GM10266 (cell line): Measurements from ENCODE around the gene SLC38A10.

ENCODE experiments used
- DNase-seq: peaks from one replicate; pipeline ENCODE4 v3.0.0; 2012; ENCODE audit errors: extremely low spot score
- CTCF ChIP-seq: IDR thresholded peaks from 2 replicates; pipeline ENCODE4 v1.5.1; 2012; ENCODE audit warnings: mild to moderate bottlenecking, low read depth; ENCODE audit not compliant: control insufficient read depth, insufficient read depth; ENCODE audit errors: missing control alignments

The SLC38A10 gene

GRCh38 chr17:81338274-81339190 lies 43.4 kb upstream of the SLC38A10 start:
- no peak for DNase-seq

GRCh38 chr17:81337476-81337879 lies 42.4 kb upstream of the SLC38A10 start:
- DNase-seq = no peak
- TF ChIP-seq CTCF = no peak

More at GRCh38 chr17:81338274-81339190, 43.4 kb upstream of the SLC38A10 start:
- TF ChIP-seq CTCF = no peak

GRCh38 chr17:81336930-81337325 lies 41.8 kb upstream of the SLC38A10 start:
- no peak for DNase-seq
- TF ChIP-seq CTCF = no peak

- no peak for TF ChIP-seq CTCF
- DNase-seq = no peak
Measured at GRCh38 chr17:81336296-81336929, 41.3 kb upstream of the SLC38A10 start.

- TF ChIP-seq CTCF = no peak
Measured at GRCh38 chr17:81335773-81336157, 40.7 kb upstream of the SLC38A10 start.

GRCh38 chr17:81334987-81335772 lies 40.1 kb upstream of the SLC38A10 start:
- no peak for TF ChIP-seq CTCF
- no peak for DNase-seq

More at GRCh38 chr17:81335773-81336157, 40.7 kb upstream of the SLC38A10 start:
- DNase-seq = no peak
